GM12878 (cell line): ENCODE data around the gene DNAJB5. TPM values are rescaled to one million over a fixed set of nuclear protein-coding genes. Genes with fewer than 3 reads are reported as not detected.

ENCODE experiments used
- BACH1 ChIP-seq: fragments of 450-650 bp; IDR thresholded peaks from 2 replicates; pipeline ENCODE4 v1.6.1; 2017; ENCODE audit warnings: mild to moderate bottlenecking, borderline replicate concordance
- BCL3 ChIP-seq: IDR thresholded peaks from 2 replicates; pipeline ENCODE4 v1.6.1; 2011; ENCODE audit warnings: borderline replicate concordance, low read depth, mild to moderate bottlenecking, moderate library complexity, low read length; ENCODE audit not compliant: insufficient read depth, poor library complexity, severe bottlenecking
- CHD2 ChIP-seq: IDR thresholded peaks from 2 replicates; pipeline ENCODE4 v1.6.1; 2011; ENCODE audit warnings: low read depth, low read length, improper control_type of control experiment, borderline replicate concordance
- CHD4 ChIP-seq: fragments of 200-600 bp; sonication (generic); IDR thresholded peaks from 2 replicates; pipeline ENCODE4 v1.6.1; 2016; ENCODE audit warnings: mild to moderate bottlenecking
- EP300 ChIP-seq, 2 experiments: fragments of 150-350 bp in 1 of 2; IDR thresholded peaks; 2 replicates each; pipeline ENCODE4 v1.6.1; 2011 to 2012; ENCODE audit warnings: low read depth in 2 of 2, low read length in 2 of 2, borderline replicate concordance in 1 of 2, improper control_type of control experiment in 1 of 2, inconsistent platforms in 1 of 2; ENCODE audit not compliant: control insufficient read depth in 1 of 2
- FOS ChIP-seq: IDR thresholded peaks from 3 replicates; pipeline ENCODE4 v1.6.1; 2011; ENCODE audit warnings: borderline replicate concordance; ENCODE audit not compliant: insufficient read length; ENCODE audit errors: extremely low read depth
- GATAD2B ChIP-seq: fragments of 450-650 bp; conservative IDR thresholded peaks from 2 replicates; pipeline ENCODE4 v1.6.1; 2017; ENCODE audit warnings: low read depth, mild to moderate bottlenecking, moderate library complexity
- HCFC1 ChIP-seq: fragments of 150-350 bp; IDR thresholded peaks from 2 replicates; pipeline ENCODE4 v1.6.1; 2014; ENCODE audit warnings: low read length
- IRF5 ChIP-seq: fragments of 450-650 bp; IDR thresholded peaks from 2 replicates; pipeline ENCODE4 v1.6.1; 2017; ENCODE audit warnings: borderline replicate concordance
- LARP7 ChIP-seq: fragments of 450-650 bp; IDR thresholded peaks from 2 replicates; pipeline ENCODE4 v1.6.1; 2017; ENCODE audit warnings: mild to moderate bottlenecking
- MAX ChIP-seq: IDR thresholded peaks from 2 replicates; pipeline ENCODE4 v1.6.1; 2012; ENCODE audit warnings: low read depth, low read length, improper control_type of control experiment
- NBN ChIP-seq: fragments of 450-650 bp; IDR thresholded peaks from 2 replicates; pipeline ENCODE4 v1.6.1; 2016
- NR2F1 ChIP-seq: fragments of 450-650 bp; conservative IDR thresholded peaks from 2 replicates; pipeline ENCODE4 v1.6.1; 2017; ENCODE audit warnings: mild to moderate bottlenecking
- PBX3 ChIP-seq: IDR thresholded peaks from 2 replicates; pipeline ENCODE4 v1.6.1; 2011; ENCODE audit warnings: mild to moderate bottlenecking, low read depth, low read length, moderate library complexity; ENCODE audit not compliant: insufficient replicate concordance
- POLR2AphosphoS5 ChIP-seq: IDR thresholded peaks from 2 replicates; pipeline ENCODE4 v1.6.1; 2011; ENCODE audit warnings: mild to moderate bottlenecking, low read length, inconsistent platforms
- RFX5 ChIP-seq: IDR thresholded peaks from 2 replicates; pipeline ENCODE4 v1.6.1; 2011; ENCODE audit warnings: low read depth, low read length, improper control_type of control experiment
- SP1 ChIP-seq: IDR thresholded peaks from one replicate; pipeline ENCODE4 v1.6.1; 2011; ENCODE audit warnings: low read depth, low read length
- SREBF2 ChIP-seq: IDR thresholded peaks from 2 replicates; pipeline ENCODE4 v1.6.1; 2012; ENCODE audit warnings: mild to moderate bottlenecking, low read length
- STAT3 ChIP-seq: IDR thresholded peaks from 2 replicates; pipeline ENCODE4 v1.6.1; 2011; ENCODE audit warnings: low read depth, low read length, improper control_type of control experiment
- TCF3 ChIP-seq: IDR thresholded peaks from 2 replicates; pipeline ENCODE4 v1.6.1; 2012; ENCODE audit warnings: low read depth, mild to moderate bottlenecking, low read length, borderline replicate concordance; ENCODE audit not compliant: insufficient read depth
- ZBED1 ChIP-seq: IDR thresholded peaks from 2 replicates; pipeline ENCODE4 v1.6.1; 2016; ENCODE audit warnings: borderline replicate concordance
- polyA plus RNA-seq, 11 experiments: library from polyadenylated mRNA; depleted of rRNA in 4 of 11; unstranded in 6 of 11; stranded (reverse) in 5 of 11; fragments of >200 nt; fragmentation: Nextera tagmentation in 4 of 11; fragmentation: Illumina TruSeq in 1 of 11; extraction: Ambion mirVana in 4 of 11; extraction: Trizol in 1 of 11; gene quantifications; 1 replicate in 1 of 11; 2 replicates in 10 of 11; pipeline versions ENCODE4 v1.2.1 to v1.2.3, GENCODE V29; 2011 to 2016; ENCODE audit warnings: inconsistent platforms in 2 of 11, missing spikeins in 2 of 11, low read depth in 1 of 11
- total RNA-seq, 4 experiments: library from RNA; depleted of rRNA in 3 of 4; stranded (reverse); fragments of >200 nt in 3 of 4; fragmentation: Illumina TruSeq in 1 of 4; extraction: Trizol in 1 of 4; gene quantifications; 2 replicates each; pipeline versions ENCODE4 v1.2.1 to v1.2.3, GENCODE V29; 2013 to 2021
- TF ChIP-seq, protein P1 (sequence below): fragments of 450-650 bp; conservative IDR thresholded peaks from 2 replicates; pipeline ENCODE4 v1.6.1; 2017; ENCODE audit warnings: mild to moderate bottlenecking, moderate library complexity

DNAJB5 gene
- total and polyA plus RNA-seq, 10 of the 15 experiments (the other 5 are each of a cell fraction or from before 2014, with no cell fraction given): 0.92 to 13.3 (median 6.8) TPM

DNA sequence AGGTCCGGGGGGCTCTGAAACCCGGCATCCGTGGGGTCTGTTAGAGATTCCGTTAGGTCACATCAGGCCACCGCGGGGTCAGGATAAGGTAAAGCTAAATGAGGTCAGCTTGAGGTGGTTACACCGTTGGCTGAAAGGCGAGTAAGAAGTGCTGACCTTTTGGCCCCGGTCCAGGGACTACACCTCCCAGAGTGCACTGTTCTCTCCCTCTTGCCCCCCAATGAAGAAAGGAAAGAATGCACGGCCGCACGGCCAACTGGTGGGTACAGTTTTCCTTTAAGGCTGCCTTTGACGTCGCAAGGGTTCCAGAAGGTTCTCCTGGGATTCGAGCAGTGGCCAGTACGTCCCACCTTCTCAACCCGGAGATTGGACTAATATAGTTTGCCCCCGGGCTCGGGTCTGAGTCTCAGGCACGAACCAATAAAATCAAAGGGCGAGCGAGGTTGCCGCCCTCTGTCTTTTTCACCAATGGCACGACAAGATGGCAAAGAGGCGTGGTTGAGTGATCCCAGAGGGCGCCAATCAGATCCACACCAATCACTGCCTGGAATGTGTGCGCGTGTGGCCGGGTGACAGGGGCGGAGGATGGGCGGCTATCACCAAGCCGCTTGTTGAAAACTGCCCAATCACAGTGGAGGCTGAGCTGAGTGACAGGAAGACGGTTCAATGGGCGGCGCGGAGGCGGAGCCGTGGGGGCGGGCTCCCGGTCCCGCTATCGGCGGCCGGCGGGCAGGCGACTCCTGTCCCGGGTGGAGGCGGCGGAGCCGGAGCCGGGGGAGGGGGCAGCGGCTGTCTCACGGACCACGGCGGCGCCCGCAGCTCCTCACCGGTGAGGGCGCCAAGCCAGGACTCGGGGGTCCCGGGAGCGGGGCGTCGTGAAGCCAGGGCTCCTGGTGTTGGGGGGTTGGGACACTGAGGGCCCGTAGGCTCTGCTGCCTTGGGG is at the start of gene DNAJB5 (continued):
- TF ChIP-seq, protein P1, sequence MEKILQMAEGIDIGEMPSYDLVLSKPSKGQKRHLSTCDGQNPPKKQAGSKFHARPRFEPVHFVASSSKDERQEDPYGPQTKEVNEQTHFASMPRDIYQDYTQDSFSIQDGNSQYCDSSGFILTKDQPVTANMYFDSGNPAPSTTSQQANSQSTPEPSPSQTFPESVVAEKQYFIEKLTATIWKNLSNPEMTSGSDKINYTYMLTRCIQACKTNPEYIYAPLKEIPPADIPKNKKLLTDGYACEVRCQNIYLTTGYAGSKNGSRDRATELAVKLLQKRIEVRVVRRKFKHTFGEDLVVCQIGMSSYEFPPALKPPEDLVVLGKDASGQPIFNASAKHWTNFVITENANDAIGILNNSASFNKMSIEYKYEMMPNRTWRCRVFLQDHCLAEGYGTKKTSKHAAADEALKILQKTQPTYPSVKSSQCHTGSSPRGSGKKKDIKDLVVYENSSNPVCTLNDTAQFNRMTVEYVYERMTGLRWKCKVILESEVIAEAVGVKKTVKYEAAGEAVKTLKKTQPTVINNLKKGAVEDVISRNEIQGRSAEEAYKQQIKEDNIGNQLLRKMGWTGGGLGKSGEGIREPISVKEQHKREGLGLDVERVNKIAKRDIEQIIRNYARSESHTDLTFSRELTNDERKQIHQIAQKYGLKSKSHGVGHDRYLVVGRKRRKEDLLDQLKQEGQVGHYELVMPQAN: peak; percentile 78
- no peak for TF ChIP-seq IRF5
- no peak for TF ChIP-seq STAT3
- TF ChIP-seq BACH1: peak; percentile 67; the same call in 1 of the 2 replicates
- no peak for TF ChIP-seq CHD4
- TF ChIP-seq PBX3: peak; percentile 99
- peak; percentile 4; the same call in 1 of the 2 replicates for TF ChIP-seq MAX
- 0 out of 2 replicates have a peak, but pooled peaks have one; percentile 6 for TF ChIP-seq TCF3
- peak; percentile 74 for TF ChIP-seq FOS
- TF ChIP-seq GATAD2B: peak; percentile 56
- TF ChIP-seq POLR2AphosphoS5: peak; percentile 74
- no peak for TF ChIP-seq SREBF2
- TF ChIP-seq CHD2: peak; percentile 96
- peak; percentile 52; the same call in 1 of the 2 replicates for TF ChIP-seq RFX5
- no peak for TF ChIP-seq BCL3
- peak; percentile 81 for TF ChIP-seq HCFC1
- no peak for TF ChIP-seq EP300 (IDR thresholded peaks at IDR 0.05; ENCODE audit: borderline replicate concordance in 1 of 2, control insufficient read depth in 1 of 2, low read depth in 2 of 2, low read length in 2 of 2)
- TF ChIP-seq LARP7: no peak; the same call in 1 of the 2 replicates
- peak; percentile 98 for TF ChIP-seq SP1
- peak; percentile 98 for TF ChIP-seq NR2F1
- TF ChIP-seq ZBED1: no peak
- peak; percentile 38; the same call in 1 of the 2 replicates for TF ChIP-seq NBN
